DOHH2 (cell line): ENCODE results near the gene MAGEB6.

Experiments used
- EZH2phosphoT487 ChIP-seq: fragments of 200-600 bp; sonication (generic); IDR thresholded peaks from 2 replicates; pipeline ENCODE4 v1.6.1; 2017; ENCODE audit warnings: borderline replicate concordance, mild to moderate bottlenecking, antibody characterized with exemption, low read length, moderate library complexity, mixed read lengths
- TF ChIP-seq, protein P1 (sequence below): fragments of 200-600 bp; sonication (generic); IDR thresholded peaks from one replicate; pipeline ENCODE4 v1.5.1; 2014; ENCODE audit warnings: antibody characterized with exemption, mild to moderate bottlenecking, low read depth, low read length; ENCODE audit not compliant: poor library complexity, severe bottlenecking

DNA sequence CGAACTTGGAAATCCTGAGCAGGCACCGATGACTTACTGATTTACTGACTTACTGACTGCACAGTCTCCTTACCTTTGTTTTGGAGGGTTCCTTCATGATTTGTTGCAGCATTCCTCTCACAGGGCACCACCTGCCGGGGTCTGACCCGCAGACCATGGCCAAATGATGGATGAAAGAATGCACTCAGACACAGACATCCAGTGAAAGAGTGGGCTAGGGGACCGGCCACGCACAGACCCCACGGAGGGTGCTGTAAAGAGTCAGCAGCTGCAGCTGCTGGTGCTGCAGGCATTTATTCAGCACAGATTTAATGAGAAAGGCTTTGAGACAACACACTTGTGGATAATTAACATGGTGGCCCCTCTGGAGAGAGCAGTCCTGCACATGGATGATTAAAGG lies 27.1 kb downstream of the MAGEB6 start:
- TF ChIP-seq, protein P1, sequence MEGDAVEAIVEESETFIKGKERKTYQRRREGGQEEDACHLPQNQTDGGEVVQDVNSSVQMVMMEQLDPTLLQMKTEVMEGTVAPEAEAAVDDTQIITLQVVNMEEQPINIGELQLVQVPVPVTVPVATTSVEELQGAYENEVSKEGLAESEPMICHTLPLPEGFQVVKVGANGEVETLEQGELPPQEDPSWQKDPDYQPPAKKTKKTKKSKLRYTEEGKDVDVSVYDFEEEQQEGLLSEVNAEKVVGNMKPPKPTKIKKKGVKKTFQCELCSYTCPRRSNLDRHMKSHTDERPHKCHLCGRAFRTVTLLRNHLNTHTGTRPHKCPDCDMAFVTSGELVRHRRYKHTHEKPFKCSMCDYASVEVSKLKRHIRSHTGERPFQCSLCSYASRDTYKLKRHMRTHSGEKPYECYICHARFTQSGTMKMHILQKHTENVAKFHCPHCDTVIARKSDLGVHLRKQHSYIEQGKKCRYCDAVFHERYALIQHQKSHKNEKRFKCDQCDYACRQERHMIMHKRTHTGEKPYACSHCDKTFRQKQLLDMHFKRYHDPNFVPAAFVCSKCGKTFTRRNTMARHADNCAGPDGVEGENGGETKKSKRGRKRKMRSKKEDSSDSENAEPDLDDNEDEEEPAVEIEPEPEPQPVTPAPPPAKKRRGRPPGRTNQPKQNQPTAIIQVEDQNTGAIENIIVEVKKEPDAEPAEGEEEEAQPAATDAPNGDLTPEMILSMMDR, result no peak
- no peak for TF ChIP-seq EZH2phosphoT487
